PC-3 (cell line): ENCODE results near the gene NATD1.

Experiments used
- EZH2 ChIP-seq: fragments of 300-600 bp; sonication (generic); IDR thresholded peaks from one replicate; pipeline ENCODE4 v1.6.1; 2017; ENCODE audit warnings: antibody characterized with exemption, mild to moderate bottlenecking, low read length; ENCODE audit not compliant: unreplicated experiment
- EZH2phosphoT487 ChIP-seq: fragments of 300-600 bp; sonication (generic); IDR thresholded peaks from 2 replicates; pipeline ENCODE4 v1.6.1; 2018; ENCODE audit warnings: mild to moderate bottlenecking, antibody characterized with exemption, low read length, borderline replicate concordance
- TF ChIP-seq, protein P1 (sequence below): fragments of 300-600 bp; sonication (generic); conservative IDR thresholded peaks from 2 replicates; pipeline ENCODE4 v1.5.1; 2017; ENCODE audit warnings: antibody characterized with exemption, low read depth, mild to moderate bottlenecking, low read length

DNA sequence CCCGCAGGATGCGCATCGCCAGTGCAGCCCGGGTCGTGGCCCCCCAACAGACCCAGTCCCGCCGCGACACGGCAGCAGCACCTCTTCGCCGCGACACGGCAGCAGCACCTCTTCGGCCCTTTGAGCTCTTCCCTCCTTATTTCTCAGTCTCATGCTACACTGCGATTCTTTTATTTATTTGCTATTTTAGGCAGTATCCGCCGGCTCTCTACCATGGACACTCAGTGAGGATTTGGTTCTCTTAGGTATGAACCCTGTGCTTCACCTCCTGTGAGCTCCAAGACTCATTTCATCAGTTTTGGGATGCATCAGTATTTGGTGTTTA, 23.0 kb upstream of the NATD1 start:
- no peak for TF ChIP-seq EZH2phosphoT487
- TF ChIP-seq, protein P1, sequence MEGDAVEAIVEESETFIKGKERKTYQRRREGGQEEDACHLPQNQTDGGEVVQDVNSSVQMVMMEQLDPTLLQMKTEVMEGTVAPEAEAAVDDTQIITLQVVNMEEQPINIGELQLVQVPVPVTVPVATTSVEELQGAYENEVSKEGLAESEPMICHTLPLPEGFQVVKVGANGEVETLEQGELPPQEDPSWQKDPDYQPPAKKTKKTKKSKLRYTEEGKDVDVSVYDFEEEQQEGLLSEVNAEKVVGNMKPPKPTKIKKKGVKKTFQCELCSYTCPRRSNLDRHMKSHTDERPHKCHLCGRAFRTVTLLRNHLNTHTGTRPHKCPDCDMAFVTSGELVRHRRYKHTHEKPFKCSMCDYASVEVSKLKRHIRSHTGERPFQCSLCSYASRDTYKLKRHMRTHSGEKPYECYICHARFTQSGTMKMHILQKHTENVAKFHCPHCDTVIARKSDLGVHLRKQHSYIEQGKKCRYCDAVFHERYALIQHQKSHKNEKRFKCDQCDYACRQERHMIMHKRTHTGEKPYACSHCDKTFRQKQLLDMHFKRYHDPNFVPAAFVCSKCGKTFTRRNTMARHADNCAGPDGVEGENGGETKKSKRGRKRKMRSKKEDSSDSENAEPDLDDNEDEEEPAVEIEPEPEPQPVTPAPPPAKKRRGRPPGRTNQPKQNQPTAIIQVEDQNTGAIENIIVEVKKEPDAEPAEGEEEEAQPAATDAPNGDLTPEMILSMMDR: no peak
- TF ChIP-seq EZH2: no peak
